Mammary epithelial cell (primary cell): ENCODE data around the gene PACS1.

Source experiments
- EZH2 ChIP-seq: IDR thresholded peaks from 2 replicates; pipeline ENCODE4 v1.6.1; 2012; ENCODE audit warnings: low read length, inconsistent platforms, borderline replicate concordance
- TF ChIP-seq, protein P1 (sequence below), 2 donors: IDR thresholded peaks in 1 of 2; conservative IDR thresholded peaks in 1 of 2; 2 replicates each; pipeline ENCODE4 v1.5.1; 2011 to 2012; ENCODE audit warnings: inconsistent platforms in 2 of 2, low read length in 2 of 2, mild to moderate bottlenecking in 2 of 2, control low read depth in 1 of 2, low read depth in 1 of 2; ENCODE audit not compliant: insufficient read depth in 1 of 2; ENCODE audit errors: extremely low read depth in 1 of 2

DNA sequence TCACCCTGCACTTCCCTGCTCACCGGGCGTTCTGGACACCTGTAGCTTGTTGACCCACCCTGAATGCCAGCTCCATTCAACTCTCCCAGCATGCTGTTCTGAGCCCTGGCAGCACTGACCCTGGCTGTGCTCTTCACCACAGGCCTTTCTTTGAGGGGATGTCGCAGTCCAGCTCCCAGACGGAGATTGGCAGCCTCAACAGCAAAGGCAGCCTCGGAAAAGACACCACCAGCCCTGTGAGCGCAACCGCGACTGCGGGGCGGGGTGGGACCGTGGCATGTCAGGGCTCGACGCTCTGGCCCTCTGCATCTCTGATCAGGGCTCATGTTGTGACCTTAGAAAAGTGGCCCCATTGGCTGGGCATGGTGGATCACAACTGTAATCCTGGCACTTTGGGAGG is 150.9 kb downstream of the PACS1 start:
- TF ChIP-seq, protein P1, sequence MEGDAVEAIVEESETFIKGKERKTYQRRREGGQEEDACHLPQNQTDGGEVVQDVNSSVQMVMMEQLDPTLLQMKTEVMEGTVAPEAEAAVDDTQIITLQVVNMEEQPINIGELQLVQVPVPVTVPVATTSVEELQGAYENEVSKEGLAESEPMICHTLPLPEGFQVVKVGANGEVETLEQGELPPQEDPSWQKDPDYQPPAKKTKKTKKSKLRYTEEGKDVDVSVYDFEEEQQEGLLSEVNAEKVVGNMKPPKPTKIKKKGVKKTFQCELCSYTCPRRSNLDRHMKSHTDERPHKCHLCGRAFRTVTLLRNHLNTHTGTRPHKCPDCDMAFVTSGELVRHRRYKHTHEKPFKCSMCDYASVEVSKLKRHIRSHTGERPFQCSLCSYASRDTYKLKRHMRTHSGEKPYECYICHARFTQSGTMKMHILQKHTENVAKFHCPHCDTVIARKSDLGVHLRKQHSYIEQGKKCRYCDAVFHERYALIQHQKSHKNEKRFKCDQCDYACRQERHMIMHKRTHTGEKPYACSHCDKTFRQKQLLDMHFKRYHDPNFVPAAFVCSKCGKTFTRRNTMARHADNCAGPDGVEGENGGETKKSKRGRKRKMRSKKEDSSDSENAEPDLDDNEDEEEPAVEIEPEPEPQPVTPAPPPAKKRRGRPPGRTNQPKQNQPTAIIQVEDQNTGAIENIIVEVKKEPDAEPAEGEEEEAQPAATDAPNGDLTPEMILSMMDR (conservative IDR thresholded peaks at IDR 0.05 in 1 of 2, IDR thresholded peaks at IDR 0.05 in 1 of 2; ENCODE audit: extremely low read depth in 1 of 2, insufficient read depth in 1 of 2, low read depth in 1 of 2, low read length in 2 of 2): no peak
- TF ChIP-seq EZH2: no peak
